ENCODE measurements around the gene PSMC3.

Gene PSMC3

GRCh38 chr11:47383071-47383470 is 43.2 kb downstream of the PSMC3 start:
- TF ChIP-seq FOXM1 (IDR thresholded peaks at IDR 0.05; ENCODE audit: borderline replicate concordance, low read depth), result no peak
- no peak for TF ChIP-seq YY1 (IDR thresholded peaks at IDR 0.05; ENCODE audit: low read depth)
- no peak for TF ChIP-seq TAF1 (IDR thresholded peaks at IDR 0.05; ENCODE audit: low read depth)
- no peak for TF ChIP-seq RAD21 (IDR thresholded peaks at IDR 0.05; ENCODE audit: low read depth)
- no peak for TF ChIP-seq MAX (IDR thresholded peaks at IDR 0.05)
- TF ChIP-seq CREB1 (IDR thresholded peaks at IDR 0.05; ENCODE audit: low read depth), result no peak
- TF ChIP-seq EP300 (IDR thresholded peaks at IDR 0.05; ENCODE audit: borderline replicate concordance), result no peak
- no peak for TF ChIP-seq USF1 (IDR thresholded peaks at IDR 0.05)
- no peak for TF ChIP-seq ZBTB7A (IDR thresholded peaks at IDR 0.05; ENCODE audit: low read depth)
- TF ChIP-seq TCF12 (IDR thresholded peaks at IDR 0.05; ENCODE audit: low read depth), result no peak
- no peak for TF ChIP-seq NFIC (IDR thresholded peaks at IDR 0.05)
- no peak for TF ChIP-seq REST (IDR thresholded peaks at IDR 0.05; ENCODE audit: low read depth)
- TF ChIP-seq TEAD4 (IDR thresholded peaks at IDR 0.05), result no peak
- TF ChIP-seq CEBPB (IDR thresholded peaks at IDR 0.05), result no peak
- TF ChIP-seq EGR1 (IDR thresholded peaks at IDR 0.05), result no peak

- no peak for TF ChIP-seq EGR1 (IDR thresholded peaks at IDR 0.05)
- no peak for TF ChIP-seq TCF12 (IDR thresholded peaks at IDR 0.05; ENCODE audit: low read depth)
- TF ChIP-seq USF1 (IDR thresholded peaks at IDR 0.05), result no peak
Observed at GRCh38 chr11:47380078-47380477, 46.2 kb downstream of the PSMC3 start.

GRCh38 chr11:47379317-47379716 is 46.9 kb downstream of the PSMC3 start:
- TF ChIP-seq REST (IDR thresholded peaks at IDR 0.05; ENCODE audit: low read depth), result no peak
- TF ChIP-seq ZBTB7A (IDR thresholded peaks at IDR 0.05; ENCODE audit: low read depth), result no peak
- no peak for TF ChIP-seq NFIC (IDR thresholded peaks at IDR 0.05)
- TF ChIP-seq YY1 (IDR thresholded peaks at IDR 0.05; ENCODE audit: low read depth), result no peak
- no peak for TF ChIP-seq MAX (IDR thresholded peaks at IDR 0.05)
- TF ChIP-seq CEBPB (IDR thresholded peaks at IDR 0.05), result no peak
- TF ChIP-seq TCF12 (IDR thresholded peaks at IDR 0.05; ENCODE audit: low read depth), result no peak
- TF ChIP-seq TEAD4 (IDR thresholded peaks at IDR 0.05), result no peak
- TF ChIP-seq TAF1 (IDR thresholded peaks at IDR 0.05; ENCODE audit: low read depth), result no peak
- TF ChIP-seq RAD21 (IDR thresholded peaks at IDR 0.05; ENCODE audit: low read depth), result no peak
- TF ChIP-seq FOXM1 (IDR thresholded peaks at IDR 0.05; ENCODE audit: borderline replicate concordance, low read depth), result no peak

GRCh38 chr11:47378836-47379170 is 47.4 kb downstream of the PSMC3 start:
- no peak for TF ChIP-seq MAX (IDR thresholded peaks at IDR 0.05)

- TF ChIP-seq NFIC (IDR thresholded peaks at IDR 0.05) (no peak), USF1 (IDR thresholded peaks at IDR 0.05) (no peak), REST (IDR thresholded peaks at IDR 0.05; ENCODE audit: low read depth) (no peak), CREB1 (IDR thresholded peaks at IDR 0.05; ENCODE audit: low read depth) (no peak), MAX (IDR thresholded peaks at IDR 0.05) (no peak), CEBPB (IDR thresholded peaks at IDR 0.05) (no peak), EP300 (IDR thresholded peaks at IDR 0.05; ENCODE audit: borderline replicate concordance) (no peak), RAD21 (IDR thresholded peaks at IDR 0.05; ENCODE audit: low read depth) (no peak), TEAD4 (IDR thresholded peaks at IDR 0.05) (no peak), FOXM1 (IDR thresholded peaks at IDR 0.05; ENCODE audit: borderline replicate concordance, low read depth) (no peak), YY1 (IDR thresholded peaks at IDR 0.05; ENCODE audit: low read depth) (no peak), TCF12 (IDR thresholded peaks at IDR 0.05; ENCODE audit: low read depth) (no peak), TAF1 (IDR thresholded peaks at IDR 0.05; ENCODE audit: low read depth) (no peak), ZBTB7A (IDR thresholded peaks at IDR 0.05; ENCODE audit: low read depth) (no peak), EGR1 (IDR thresholded peaks at IDR 0.05) (no peak)
Observed at GRCh38 chr11:47378010-47378835, 48.0 kb downstream of the PSMC3 start, which contains the start of gene SPI1. SPI1 (minus strand) TSS chr11:47378547; CDS start chr11:47378353, 194 bp downstream.

Data from Ishikawa (cell line).